DMS53 treated with DMSO at 0.1 percent for 48 hours (cell line): ENCODE results near the gene CLPX.
"Not testable (repeated sequence)": the region's sequence is repeated elsewhere in the genome, so short reads cannot be mapped to it uniquely, and the experiment has no call there.

Source experiments
- DNase-seq: peaks from one replicate; lab custom pipeline; 2025; ENCODE audit not compliant: unreplicated experiment; lab: John Stamatoyannopoulos, UW

Gene CLPX

DNA sequence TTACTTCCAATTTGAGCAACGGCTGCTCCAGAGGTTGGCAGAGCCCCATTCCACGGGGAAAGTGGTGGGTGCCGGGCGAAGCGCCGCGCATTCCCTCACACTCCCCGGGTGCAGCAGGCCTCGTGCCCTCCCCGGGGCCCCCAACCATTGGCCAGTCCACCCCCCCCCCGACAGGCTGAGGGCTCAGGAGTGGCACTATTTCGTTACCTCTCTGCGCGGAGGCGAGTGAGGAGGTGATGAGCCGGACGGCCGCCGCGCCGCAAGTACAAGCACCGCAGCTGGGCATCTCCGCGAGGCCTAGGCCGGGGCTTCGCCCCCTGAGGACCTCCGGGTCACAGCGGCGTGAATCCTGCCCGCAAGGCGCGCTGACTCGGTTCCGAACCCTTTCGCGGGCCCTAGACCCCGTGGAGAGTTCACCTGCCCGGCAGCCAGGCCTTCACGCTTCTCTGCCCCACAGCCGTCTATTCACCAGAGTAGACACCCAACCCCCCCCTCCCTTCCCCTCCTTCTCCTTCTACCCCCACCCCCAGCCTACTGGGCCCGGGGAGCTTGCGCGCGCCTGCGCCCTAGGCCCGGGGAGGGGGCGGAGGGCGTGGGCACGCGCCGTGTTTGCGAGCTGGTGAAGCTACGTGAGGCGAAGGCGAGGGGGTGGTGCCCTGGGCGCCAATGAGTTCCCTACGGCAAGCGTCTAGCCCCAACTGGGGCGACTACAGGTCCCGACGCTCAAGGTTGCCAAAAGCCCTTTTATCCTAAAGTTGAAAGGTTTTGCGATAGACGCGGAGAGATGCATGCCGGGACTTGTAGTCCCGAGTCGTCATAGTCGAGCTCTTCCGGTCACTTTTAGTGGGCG is at the start of gene CLPX:
CLPX (minus strand) TSS at position 475 of the 850 bp plus-strand sequence; CDS start at position 286, 189 bp downstream.
- DNase-seq = peak; percentile 82

DNA sequence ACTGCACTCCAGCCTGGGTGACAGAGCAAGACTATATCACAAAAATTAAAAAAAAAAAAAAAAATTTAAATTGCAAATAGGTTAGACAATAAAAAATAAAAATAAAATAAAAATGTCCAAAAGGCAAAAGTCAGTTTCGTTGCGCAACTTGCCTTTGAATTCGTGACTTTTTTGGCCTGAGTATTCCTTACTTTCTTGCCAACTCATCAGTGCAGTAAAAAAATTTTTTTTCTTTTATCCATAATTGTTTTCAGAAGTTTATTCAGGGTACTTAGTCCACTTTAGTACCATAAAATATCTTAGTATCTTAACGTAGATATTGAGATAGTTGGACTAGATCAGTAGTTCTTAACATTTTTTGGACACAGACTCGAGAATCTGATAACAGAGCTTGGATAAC is 48.6 kb upstream of the CLPX start:
- DNase-seq = no peak

DNA sequence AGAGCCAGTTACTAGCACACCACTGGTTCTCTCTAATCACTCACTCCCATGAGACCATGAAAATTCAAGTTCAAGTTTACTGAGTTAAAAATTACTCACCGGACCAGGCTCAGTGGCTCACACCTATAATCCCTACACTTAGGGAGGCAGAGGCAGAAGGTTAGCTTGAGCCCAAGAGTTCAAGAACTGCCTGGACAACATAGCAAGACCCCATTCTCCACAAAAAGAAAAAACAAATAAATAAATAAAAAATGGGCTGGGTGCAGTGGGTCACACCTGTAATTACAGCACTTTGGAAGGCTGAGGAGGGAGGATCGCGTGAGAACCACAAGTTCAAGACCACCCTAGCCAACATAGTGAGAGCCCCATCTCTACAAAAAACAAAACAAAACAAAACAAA is 47.4 kb upstream of the CLPX start:
- DNase-seq = no peak

DNA sequence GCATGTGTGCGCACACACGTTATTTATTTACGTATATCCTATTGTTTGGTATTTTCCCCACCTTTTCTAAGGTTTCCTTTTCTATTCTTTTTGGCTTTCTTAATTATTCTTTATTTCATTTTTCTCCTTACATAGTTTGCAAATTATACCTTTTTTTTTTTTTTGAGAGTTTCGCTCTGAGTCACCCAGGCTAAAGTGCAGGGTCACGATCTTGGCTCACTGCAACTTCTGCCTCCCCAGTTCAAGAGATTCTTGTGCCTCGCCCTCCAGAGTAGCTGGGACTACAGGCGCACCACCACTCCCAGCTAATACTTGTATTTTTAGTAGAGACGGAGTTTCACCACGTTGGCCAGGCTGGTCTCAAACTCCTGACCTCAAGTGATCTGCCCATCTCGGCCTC is 46.2 kb upstream of the CLPX start:
- DNase-seq = no peak

DNA sequence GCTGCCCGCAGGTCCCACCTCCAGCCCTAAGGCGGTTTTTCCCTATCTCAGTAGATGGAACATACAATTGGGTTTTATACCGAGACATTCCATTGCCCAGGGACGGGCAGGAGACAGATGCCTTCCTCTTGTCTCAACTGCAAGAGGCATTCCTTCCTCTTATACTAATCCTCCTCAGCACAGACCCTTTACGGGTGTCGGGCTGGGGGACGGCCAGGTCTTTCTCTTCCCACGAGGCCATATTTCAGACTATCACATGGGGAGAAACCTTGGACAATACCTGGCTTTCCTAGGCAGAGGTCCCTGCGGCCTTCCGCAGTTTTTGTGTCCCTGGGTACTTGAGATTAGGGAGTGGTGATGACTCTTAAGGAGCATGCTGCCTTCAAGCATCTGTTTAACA is 41.8 kb upstream of the CLPX start:
- DNase-seq = not testable (repeated sequence)

DNA sequence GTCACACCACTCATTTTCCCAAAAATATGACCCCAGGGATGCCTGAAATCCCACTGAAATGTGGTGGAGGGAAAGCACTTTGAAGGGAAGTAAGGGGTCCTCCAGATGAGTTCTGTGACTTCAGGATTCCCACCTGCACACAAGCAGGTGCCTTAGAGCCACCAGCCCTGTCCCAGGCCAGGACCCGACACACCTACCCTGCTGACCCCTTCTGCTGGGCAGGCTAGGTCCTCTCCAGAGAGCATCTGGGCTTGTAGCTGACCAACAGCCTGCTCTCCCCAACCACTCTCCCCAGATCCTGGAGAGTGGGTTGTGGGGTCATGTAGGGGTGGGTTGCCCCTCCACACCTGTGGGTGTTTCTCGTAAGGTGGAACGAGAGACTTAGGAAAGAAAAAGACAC is 41.1 kb upstream of the CLPX start:
- DNase-seq = no peak

DNA sequence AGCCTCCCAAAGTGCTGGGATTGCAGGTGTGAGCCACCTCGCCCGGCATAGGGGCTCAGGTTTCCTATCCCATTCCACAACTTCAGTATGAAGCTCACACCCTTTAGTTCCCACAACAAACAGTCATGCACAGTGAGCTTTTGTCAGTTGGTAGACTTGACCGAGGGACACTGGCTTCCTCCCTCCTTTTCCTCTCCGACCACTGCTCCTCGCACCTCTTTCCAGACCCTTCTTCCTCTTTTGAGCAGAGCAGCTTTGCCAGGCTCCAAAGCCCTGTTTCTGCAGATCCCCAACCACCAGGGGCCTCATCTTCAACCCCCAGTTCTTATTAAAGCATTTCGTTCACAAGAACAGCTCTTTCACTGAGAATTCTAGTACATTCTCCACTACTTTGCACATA is 38.9 kb upstream of the CLPX start:
- no peak for DNase-seq

DNA sequence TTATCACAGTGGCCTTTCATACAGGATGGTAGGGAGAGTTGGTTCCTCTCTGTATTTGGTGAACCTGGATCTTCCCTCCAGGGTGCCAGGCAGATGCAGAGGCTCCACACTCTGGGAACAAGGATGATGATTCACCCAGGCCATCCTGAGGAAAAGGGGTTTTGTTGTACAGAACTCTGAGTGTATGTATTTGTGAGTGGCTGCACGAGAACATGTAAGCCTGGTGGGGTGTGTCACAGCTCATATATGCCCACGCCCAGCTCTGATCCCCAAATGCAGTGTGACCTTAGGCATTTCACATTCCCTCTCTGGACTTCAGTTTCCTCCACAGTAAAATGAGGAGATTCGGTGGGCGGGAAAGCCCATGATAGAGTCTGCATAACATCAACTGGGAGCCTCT is 37.7 kb upstream of the CLPX start:
- no peak for DNase-seq

DNA sequence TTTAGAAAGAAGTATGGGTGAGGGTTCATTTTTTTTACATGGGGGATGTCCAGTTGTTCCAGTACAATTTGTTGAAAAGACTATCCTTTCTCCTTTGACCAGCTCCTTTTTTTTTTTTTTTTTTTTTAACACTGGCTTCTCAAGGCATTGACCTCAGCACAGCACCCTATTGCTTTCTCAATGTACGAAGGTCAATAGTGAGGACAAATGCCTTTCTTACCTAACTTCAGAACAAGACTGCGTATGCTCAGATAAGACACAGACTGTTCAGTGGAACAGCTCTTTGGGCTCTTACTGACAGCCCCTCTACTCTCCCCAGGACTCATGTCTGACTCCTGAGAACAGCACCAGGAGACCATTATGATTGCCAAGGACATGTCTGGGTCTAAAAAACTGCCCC is 36.6 kb upstream of the CLPX start:
- no peak for DNase-seq

DNA sequence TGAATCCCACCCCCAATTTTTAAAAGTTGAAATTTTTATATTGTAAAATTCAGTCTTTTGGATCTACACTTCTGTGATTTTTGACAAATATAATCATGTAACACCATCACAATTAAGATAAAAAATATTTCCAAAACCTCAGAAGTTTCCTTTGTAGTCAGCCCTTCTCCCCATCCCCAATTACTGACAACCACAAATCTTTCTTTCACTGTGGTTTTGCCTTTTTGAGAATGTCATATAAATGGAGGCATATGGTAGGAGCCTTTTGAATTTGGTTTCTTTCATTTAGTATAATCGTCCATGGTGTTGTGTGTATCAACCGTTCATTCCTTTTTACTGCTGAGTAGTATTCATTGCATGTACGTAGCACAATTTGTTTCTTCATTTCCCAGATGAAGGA is 34.0 kb upstream of the CLPX start:
- no peak for DNase-seq

DNA sequence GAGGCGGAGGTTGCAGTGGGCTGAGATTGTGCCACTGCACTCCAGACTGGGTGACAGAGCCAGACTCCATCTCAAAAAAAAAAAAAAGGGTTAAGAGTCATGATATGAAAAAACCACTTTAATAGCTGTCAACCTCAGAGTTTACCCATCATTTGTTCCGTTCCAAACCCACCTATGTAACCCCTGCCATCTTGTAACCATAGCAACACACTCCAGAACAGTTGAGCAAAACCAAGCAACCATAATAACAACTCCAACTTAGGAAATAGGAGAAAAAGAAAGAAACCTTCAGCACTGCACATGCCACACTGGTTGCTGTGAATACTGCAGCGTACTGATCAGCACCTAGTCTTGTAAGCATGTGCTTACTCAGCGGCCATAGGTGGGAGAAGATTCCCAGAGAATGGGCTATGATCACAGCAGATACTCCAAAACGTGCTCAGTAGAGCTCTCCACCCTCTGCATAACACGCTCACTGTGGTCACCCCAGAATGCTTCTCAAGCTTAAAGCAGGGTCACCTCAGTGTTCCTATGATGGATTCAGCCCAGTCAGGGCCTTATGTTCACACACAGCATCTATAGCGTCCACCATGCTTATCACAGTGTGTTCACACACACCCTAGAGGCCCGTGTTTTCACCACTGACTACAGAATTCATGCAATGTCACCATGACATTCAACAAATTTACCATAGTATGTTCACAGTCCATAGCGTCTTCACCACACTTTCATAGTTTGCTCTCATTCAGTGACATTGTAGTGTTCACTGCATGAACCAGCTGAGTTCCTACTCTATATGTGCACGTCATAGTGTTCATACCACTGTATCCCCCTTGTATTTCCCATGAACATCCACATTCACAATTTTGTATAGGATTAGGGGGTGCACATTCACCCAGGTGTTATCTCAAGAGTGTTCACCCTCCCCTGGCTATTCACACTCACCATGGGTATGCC is 32.7 kb upstream of the CLPX start:
- no peak for DNase-seq

DNA sequence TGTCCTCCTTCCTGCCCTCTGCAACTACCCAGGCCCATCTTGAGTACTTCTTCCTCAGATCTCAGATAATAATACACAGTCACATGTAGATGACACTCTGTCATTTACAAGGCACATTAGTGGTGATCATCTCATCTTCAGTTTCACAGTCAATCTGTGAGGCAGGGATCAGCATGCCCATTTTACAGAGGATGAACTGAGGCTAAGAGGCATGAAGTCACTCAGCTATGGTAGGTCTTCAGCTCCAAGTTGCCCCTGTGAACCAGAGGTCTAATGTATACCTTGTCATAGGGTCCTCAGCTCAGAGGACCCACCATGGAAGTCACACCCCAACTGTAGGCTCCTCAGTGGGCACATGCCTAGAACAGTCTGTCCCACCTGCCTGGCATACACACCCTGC is 30.4 kb upstream of the CLPX start:
- no peak for DNase-seq

DNA sequence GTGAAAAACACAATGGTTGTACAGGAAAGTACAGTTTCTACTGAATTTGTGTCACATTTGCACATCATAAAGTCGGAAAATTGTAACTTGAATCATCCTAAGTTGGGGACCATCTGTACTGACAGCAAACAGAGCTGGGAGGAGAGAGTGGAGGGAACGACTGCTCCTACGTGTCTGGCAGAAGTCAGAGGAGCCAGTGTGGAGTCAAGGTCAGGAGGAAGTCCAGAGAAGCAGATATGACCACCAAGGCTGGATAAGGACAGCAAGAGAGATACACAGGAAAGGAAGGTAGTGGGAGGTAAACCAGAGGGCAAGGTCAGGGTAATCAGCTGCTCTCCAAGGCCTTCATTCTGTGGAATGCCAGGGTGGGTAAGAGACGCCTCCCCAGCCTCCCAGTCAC is 28.9 kb upstream of the CLPX start:
- no peak for DNase-seq

DNA sequence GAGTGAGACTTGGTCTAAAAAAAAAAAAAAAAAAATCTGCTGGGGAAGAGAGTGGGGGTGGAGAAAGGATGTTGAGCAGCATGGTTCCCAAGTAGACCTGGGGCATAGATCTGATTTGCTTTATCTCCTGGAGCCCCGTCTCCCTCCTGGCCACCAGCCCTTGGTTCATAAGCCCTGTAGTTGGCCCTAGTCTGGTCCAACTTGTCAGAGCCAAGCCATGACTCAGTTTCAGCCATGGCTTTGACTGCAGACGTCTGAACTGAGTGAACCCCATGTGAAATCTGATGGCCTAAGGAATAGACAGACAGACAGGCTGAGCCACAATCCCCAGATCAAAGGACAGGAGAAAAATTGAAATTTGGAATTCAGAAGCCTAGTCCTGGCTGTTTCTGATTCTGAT is 28.1 kb upstream of the CLPX start:
- DNase-seq = no peak

DNA sequence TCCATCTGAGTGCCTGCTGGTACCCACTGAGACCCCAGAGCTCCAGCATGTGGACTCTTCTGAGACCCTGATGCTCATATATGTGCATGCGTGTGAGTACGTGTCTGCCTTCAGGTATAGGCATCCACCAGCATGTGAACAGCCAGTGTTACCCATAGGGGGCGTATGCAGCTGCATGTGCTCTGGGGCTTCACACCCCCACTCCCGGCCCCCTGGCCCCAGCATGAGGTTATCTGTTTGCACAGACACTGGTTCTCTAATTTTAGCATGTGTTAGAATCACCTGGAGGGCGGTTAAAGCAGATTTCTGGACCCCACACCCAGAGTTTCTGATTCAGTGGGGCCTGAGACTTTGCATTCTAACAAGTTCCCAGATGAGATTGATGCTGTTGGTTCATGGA is 27.0 kb upstream of the CLPX start:
- DNase-seq = no peak

DNA sequence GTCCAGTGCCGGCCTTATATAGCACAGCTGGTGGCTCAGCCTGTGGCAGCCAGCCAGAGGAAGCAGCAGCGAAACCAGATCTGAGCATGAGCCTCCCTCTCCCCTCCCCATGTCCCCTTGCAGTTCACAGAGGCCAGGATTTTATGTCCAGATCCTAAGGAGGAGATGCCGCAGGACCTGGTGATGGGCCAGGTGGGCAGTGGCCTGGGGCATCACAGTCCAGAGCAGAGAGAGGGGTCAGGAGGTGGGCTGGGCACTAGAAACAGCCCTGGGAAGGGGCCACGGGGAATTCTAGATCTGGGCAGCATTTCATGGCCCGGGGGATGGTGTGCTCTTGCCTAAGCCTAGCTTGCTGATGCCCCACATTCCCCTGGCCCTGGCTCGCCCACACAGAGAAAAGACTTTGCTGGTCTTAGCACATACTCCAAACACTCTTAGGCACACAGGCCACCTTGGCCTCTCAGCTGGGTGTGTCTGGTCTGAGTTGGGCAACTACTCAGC is 26.4 kb upstream of the CLPX start:
- no peak for DNase-seq

DNA sequence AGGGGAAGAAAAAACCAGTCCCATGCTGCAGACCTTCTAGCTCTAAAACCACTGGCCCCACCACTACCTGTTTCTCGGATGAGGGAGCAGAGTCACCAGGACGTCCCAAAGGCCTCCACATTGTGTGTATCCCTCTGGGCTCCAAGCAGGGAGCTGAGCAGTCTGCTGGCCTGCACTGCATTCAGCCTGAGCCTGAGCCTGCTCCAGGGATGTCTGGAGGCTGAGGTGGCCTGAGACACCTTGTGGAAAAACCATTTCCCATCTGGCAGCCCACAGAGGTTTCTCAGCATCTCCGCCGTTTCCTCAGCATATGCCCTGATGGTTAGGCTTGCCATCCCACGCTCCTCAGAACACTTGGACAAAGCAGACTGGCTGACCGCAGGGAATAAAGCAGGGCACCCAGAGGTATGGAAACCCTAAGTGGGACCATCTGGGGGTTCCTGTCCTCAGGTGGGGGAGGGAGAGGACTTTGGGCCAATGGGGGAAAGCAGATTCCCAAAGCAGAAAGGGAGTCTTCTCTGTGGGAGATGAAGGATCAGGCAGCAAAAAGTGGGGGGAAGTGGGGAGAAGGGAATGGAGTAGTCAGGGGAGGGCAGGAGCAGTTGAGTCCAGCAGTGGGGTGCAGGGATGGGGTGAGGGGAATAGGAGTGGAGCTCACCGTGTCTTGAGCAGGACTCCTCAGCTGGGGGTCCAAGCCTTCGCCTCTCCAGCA is 25.8 kb upstream of the CLPX start, which contains the start of gene CILP:
CILP (minus strand) TSS at position 704 of the 712 bp plus-strand sequence. CDS start 1,718 bp downstream, outside the sequence.
- DNase-seq = no peak

DNA sequence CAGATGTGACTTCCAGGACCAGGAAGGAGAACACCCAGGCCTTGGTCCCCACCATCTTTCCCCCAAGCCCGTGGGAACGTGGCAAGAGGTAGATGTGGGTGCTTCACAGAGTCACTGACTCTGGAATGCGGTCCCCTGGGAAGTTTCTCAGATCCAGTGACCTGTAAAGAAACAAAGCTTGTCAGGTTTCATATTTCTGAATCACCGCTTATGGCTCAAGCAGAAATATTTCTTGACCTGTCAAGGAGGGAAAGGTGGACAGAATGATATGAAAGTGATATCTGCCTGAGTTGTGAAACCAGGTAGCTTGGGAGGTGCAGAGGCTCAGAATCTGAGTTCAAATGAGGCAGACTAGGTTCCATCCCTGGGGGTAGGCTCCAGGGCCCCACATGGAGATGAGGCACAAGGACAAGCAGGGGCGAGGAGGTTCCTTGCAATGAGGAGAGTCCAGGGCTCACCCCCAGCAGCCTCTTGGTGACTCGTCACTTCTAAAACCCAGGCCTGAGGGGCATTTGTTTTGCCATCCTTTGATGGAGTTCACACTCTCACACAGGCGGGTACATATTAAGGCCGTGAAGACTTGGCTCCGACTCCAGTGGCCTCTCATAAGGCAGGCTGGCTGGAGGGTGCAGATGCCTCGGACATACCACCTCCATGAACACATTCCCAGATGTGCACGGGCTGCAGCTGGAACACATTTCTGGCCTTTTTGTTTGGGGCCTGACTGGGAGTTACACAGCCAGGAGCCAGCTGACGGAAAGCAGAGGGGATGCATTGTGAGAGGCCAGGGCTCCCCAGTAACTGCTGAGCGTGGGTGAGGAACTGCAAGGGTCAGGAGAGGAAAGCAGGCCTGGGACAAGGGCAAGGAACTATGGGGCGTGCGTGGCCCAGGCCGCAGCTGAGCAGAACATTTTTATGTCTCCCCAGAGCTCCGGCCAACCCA is 24.8 kb upstream of the CLPX start:
- no peak for DNase-seq

DNA sequence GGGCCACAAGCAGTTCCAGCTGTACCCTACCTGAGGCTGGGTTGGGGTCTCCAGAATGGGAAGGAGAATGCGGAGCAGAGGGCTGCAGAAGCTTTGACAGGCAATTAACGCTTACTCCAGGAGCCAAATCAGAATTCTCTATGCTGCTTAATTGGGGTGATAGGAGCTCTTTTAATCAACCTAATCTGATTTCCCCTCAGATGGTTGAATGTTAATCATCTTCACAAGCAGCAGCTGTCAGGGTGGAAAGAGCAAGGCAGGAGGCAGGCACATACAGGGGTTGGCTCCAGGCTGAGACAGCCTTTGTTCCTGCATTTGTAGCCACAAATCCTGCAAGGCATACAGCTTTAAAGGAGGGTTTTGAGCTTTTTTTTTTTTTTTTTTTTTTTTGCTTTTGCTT is 23.5 kb upstream of the CLPX start:
- DNase-seq = no peak

DNA sequence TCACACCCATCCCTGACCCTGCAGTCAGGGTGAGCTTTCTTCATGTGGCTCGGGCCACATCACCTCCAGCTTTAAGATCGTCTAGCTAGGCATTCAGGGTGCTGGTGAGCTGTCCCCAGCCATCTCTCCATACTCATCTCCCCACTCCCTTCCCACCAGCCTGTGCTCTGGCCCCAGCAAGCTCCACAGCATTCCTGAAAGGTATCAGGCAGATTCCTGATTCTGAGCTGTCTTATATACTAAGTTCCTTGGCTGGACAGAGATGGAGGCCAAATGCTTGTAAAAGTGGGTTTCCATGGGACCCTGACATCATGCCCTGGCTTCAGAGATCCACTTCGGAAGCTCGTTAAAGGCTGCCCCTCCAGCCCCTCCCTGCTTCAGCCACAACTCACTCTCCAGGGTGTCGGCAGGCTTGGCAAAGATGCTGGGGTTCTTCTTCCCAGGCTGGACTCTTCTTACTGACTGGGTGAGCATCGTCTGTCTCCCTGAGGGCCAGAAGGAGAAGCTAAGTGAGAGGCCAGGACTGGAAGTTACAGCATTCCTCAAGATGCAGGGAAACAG is 22.2 kb upstream of the CLPX start:
- no peak for DNase-seq
